ENCODE measurements around the gene MAPK10. TPM values are rescaled to one million over a fixed set of nuclear protein-coding genes. Genes with fewer than 3 reads are reported as not detected.

The MAPK10 gene
- total and polyA plus RNA-seq, 8 donors, result 16.1 to 44.4 (median 30.5) TPM

- Histone ChIP-seq H3K36me3 (no peaks in the 10 kb centered on the region), H3K9me3 (no peaks in the 10 kb centered on the region), H3K27ac (no peak overlapping the region), H3K27me3 (no peaks in the 10 kb centered on the region), H3K4me3 (no peak overlapping the region), H3K4me1 (no peaks in the 10 kb centered on the region)
- ATAC-seq, result no peak
- no peak for TF ChIP-seq CTCF (IDR thresholded peaks at IDR 0.05)
- DNase-seq, result no peak
- intact Hi-C loops (cut with DNase I), result no loop called here
These were observed 88.8 kb downstream of the MAPK10 start for GRCh38 chr4:86271057-86271456.

GRCh38 chr4:86269354-86269753 lies 90.5 kb downstream of the MAPK10 start:
- Histone ChIP-seq H3K9me3 (no peaks in the 10 kb centered on the region), H3K4me3 (no peak overlapping the region), H3K27me3 (no peaks in the 10 kb centered on the region), H3K36me3 (no peaks in the 10 kb centered on the region), H3K27ac (no peak overlapping the region), H3K4me1 (no peaks in the 10 kb centered on the region)
- ATAC-seq (no peak), DNase-seq (no peak)
- no peak for TF ChIP-seq CTCF (IDR thresholded peaks at IDR 0.05)
- intact Hi-C loops (cut with DNase I), result no loop called here

GRCh38 chr4:86264241-86264640 lies 95.6 kb downstream of the MAPK10 start:
- H3K27me3 ChIP-seq, result no peaks in the 10 kb centered on the region
- no peak overlapping the region for H3K4me3 ChIP-seq
- no peak overlapping the region for H3K27ac ChIP-seq
- DNase-seq, result no peak
- H3K36me3 ChIP-seq, result no peaks in the 10 kb centered on the region
- intact Hi-C loops (cut with DNase I), result no loop called here
- no peaks in the 10 kb centered on the region for H3K4me1 ChIP-seq
- no peak for ATAC-seq
- no peaks in the 10 kb centered on the region for H3K9me3 ChIP-seq
- no peak for TF ChIP-seq CTCF (IDR thresholded peaks at IDR 0.05)

- TF ChIP-seq CTCF (IDR thresholded peaks at IDR 0.05), result no peak
- ATAC-seq, result no peak
- DNase-seq, result no peak
- no peaks in the 10 kb centered on the region for H3K9me3 ChIP-seq
- no peaks in the 10 kb centered on the region for H3K36me3 ChIP-seq
- no peaks in the 10 kb centered on the region for H3K4me1 ChIP-seq
- intact Hi-C loops (cut with DNase I), result no loop called here
- no peaks in the 10 kb centered on the region for H3K27me3 ChIP-seq
- no peak overlapping the region for H3K27ac ChIP-seq
- H3K4me3 ChIP-seq, result no peak overlapping the region
These were observed 98.2 kb downstream of the MAPK10 start for GRCh38 chr4:86261636-86262035.

- Histone ChIP-seq H3K4me3 (no peak overlapping the region), H3K27me3 (no peaks in the 10 kb centered on the region), H3K4me1 (no peaks in the 10 kb centered on the region), H3K9me3 (peaks cover 0 to 3% of the 10 kb centered on the region in 2 donors), H3K36me3 (no peaks in the 10 kb centered on the region), H3K27ac (no peak overlapping the region)
- DNase-seq, result no peak
- intact Hi-C loops (cut with DNase I), result no loop called here
- no peak for ATAC-seq
- no peak for TF ChIP-seq CTCF (IDR thresholded peaks at IDR 0.05)
These were observed 103.8 kb downstream of the MAPK10 start for GRCh38 chr4:86256086-86256485.

Measured in left lung (tissue), 10 donors.